Activated CD8-positive, alpha-beta memory T cell treated with anti-CD3 and anti-CD28 coated beads for 1 hour (primary cell): ENCODE results near the gene TGFBR3.

Source experiments
- DNase-seq, 2 donors: peaks; one replicate each; pipeline ENCODE4 v3.0.0-alpha.2; 2020; ENCODE audit warnings: low read depth in 1 of 2; ENCODE audit errors: extremely low read depth in 1 of 2

The TGFBR3 gene

GRCh38 chr1:91718368-91718767, 167.6 kb downstream of the TGFBR3 start:
- no peak for DNase-seq

GRCh38 chr1:91717839-91718238, 168.1 kb downstream of the TGFBR3 start:
- no peak for DNase-seq

GRCh38 chr1:91716339-91716738, 169.6 kb downstream of the TGFBR3 start:
- no peak for DNase-seq

- no peak for DNase-seq
These were observed 170.4 kb downstream of the TGFBR3 start for GRCh38 chr1:91715416-91716000.

- no peak for DNase-seq
These were observed 171.0 kb downstream of the TGFBR3 start for GRCh38 chr1:91714867-91715381.

GRCh38 chr1:91712981-91713841, 172.7 kb downstream of the TGFBR3 start:
- no peak for DNase-seq

- DNase-seq, result no peak
These were observed 173.6 kb downstream of the TGFBR3 start for GRCh38 chr1:91712393-91712792.

GRCh38 chr1:91711504-91712247, 174.3 kb downstream of the TGFBR3 start:
- DNase-seq, result no peak

GRCh38 chr1:91710261-91710660, 175.7 kb downstream of the TGFBR3 start:
- DNase-seq, result no peak

- no peak for DNase-seq
These were observed 177.3 kb downstream of the TGFBR3 start for GRCh38 chr1:91708691-91709090.

- no peak for DNase-seq
These were observed 178.1 kb downstream of the TGFBR3 start for GRCh38 chr1:91707890-91708218.

GRCh38 chr1:91707114-91707889, 178.6 kb downstream of the TGFBR3 start:
- DNase-seq, result no peak

- DNase-seq, result no peak
These were observed 179.6 kb downstream of the TGFBR3 start for GRCh38 chr1:91706140-91706957.

GRCh38 chr1:91704746-91705145, 181.2 kb downstream of the TGFBR3 start:
- DNase-seq, result no peak

GRCh38 chr1:91703095-91703494, 182.9 kb downstream of the TGFBR3 start:
- no peak for DNase-seq

GRCh38 chr1:91701472-91701869, 184.5 kb downstream of the TGFBR3 start:
- no peak for DNase-seq

GRCh38 chr1:91700771-91701471, 185.0 kb downstream of the TGFBR3 start:
- DNase-seq, result no peak

- no peak for DNase-seq
These were observed 185.6 kb downstream of the TGFBR3 start for GRCh38 chr1:91700332-91700731.

GRCh38 chr1:91699339-91699974, 186.5 kb downstream of the TGFBR3 start:
- DNase-seq, result no peak
